HepG2 (cell line): ENCODE results near the gene SLC2A5. TPM values are rescaled to one million over a fixed set of nuclear protein-coding genes. Genes with fewer than 3 reads are reported as not detected.

Source experiments
- ATAC-seq: fragments of 200-7000 bp; cut with Tn5 transposase; 3 replicates; pipeline ENCODE4 v1.9.1; 2020; ENCODE audit warnings: mild to moderate bottlenecking, moderate library complexity
- BruUV-seq: library from RNA; stranded (reverse); fragments of 400-500 nt; replicated peaks from 2 replicates; lab custom pipeline; 2021; lab: Mats Ljungman, UMichigan
- CTCF ChIA-PET: fragments of 300-600 bp; formaldehyde crosslinking; extraction: SDS; loops from one replicate; lab custom pipeline; 2021; ENCODE audit warnings: low total read pairs, inconsistent platforms, low intra/inter-chr PET ratio; lab: Yijun Ruan, JAX
- POLR2A ChIA-PET: fragments of 350-600 bp; sonication (Branson Sonifier 250); formaldehyde crosslinking; loops from one replicate; lab custom pipeline; 2020; ENCODE audit warnings: antibody characterized with exemption, inconsistent platforms; lab: Yijun Ruan, JAX
- DNase-seq: peaks from one replicate; pipeline ENCODE4 v3.0.0-alpha.2; 2015; ENCODE audit warnings: low spot score
- FAIRE-seq: peaks from 3 replicates; lab custom pipeline; 2011; peaks lifted over from hg19 to GRCh38; lab: Jason Lieb, UNC
- H2AFZ ChIP-seq: one replicate; pipeline ENCODE4 v1.6.1; 2011; ENCODE audit warnings: low read length, inconsistent platforms
- H3K27ac ChIP-seq: fragments of 300-600 bp; 3 replicates; pipeline ENCODE4 v1.8.0; 2011; ENCODE audit warnings: mixed run types, mild to moderate bottlenecking, mixed read lengths, low read length, inconsistent platforms; ENCODE audit not compliant: insufficient read depth; ENCODE audit errors: extremely low read length
- H3K27me3 ChIP-seq, 2 experiments: fragments of 200-600 bp in 1 of 2; 2 replicates in 1 of 2; 3 replicates in 1 of 2; pipeline versions ENCODE4 v1.6.0 to v1.8.0; 2011; ENCODE audit warnings: low read length in 2 of 2, mild to moderate bottlenecking in 2 of 2, moderate library complexity in 2 of 2, inconsistent platforms in 1 of 2; ENCODE audit not compliant: insufficient read depth in 2 of 2, control insufficient read depth in 1 of 2
- H3K36me3 ChIP-seq, 2 experiments: fragments of 200-600 bp in 1 of 2; replicated peaks in 1 of 2; 2 replicates in 1 of 2; 3 replicates in 1 of 2; pipeline versions ENCODE4 v1.5.1 to v1.8.0; 2011; ENCODE audit warnings: low read length in 2 of 2, inconsistent platforms in 1 of 2; ENCODE audit not compliant: insufficient read depth in 2 of 2, control insufficient read depth in 1 of 2
- H3K4me1 ChIP-seq: 2 replicates; pipeline ENCODE4 v1.5.1; 2012; ENCODE audit warnings: low read length, inconsistent platforms; ENCODE audit not compliant: insufficient read depth
- H3K4me2 ChIP-seq: 2 replicates; pipeline ENCODE4 v1.6.0; 2011; ENCODE audit warnings: low read depth, low read length, inconsistent platforms
- H3K4me3 ChIP-seq, 3 experiments: fragments of 200-600 bp in 1 of 3; sonication (generic), shearing (Covaris generic) in 1 of 3; replicated peaks in 1 of 3; 2 replicates each; pipeline ENCODE4 v1.5.1; 2011 to 2016; ENCODE audit warnings: low read length in 3 of 3, inconsistent platforms in 2 of 3, low read depth in 2 of 3, mild to moderate bottlenecking in 2 of 3, control low read depth in 1 of 3, mixed read lengths in 1 of 3; ENCODE audit not compliant: insufficient read depth in 1 of 3
- H3K79me2 ChIP-seq: one replicate; pipeline ENCODE4 v1.6.1; 2011; ENCODE audit warnings: low read length, inconsistent platforms; ENCODE audit not compliant: insufficient read depth
- H3K9ac ChIP-seq: 2 replicates; pipeline ENCODE4 v1.6.0; 2011; ENCODE audit warnings: mild to moderate bottlenecking, low read depth, low read length, inconsistent platforms; ENCODE audit not compliant: insufficient read depth
- H3K9me3 ChIP-seq: 2 replicates; pipeline ENCODE4 v1.5.1; 2012; ENCODE audit warnings: mild to moderate bottlenecking, low read length
- H4K20me1 ChIP-seq: 2 replicates; pipeline ENCODE4 v1.6.0; 2011; ENCODE audit warnings: inconsistent platforms, mild to moderate bottlenecking, low read length, moderate library complexity; ENCODE audit not compliant: insufficient read depth
- ATAD3A ChIP-seq: sonication (generic); formaldehyde crosslinking; IDR thresholded peaks from 2 replicates; pipeline ENCODE4 v1.4.0; 2020; ENCODE audit warnings: missing genetic modification reagents
- CCAR2 ChIP-seq: fragments of 200-400 bp; formaldehyde crosslinking; optimal IDR thresholded peaks from 2 replicates; pipeline ENCODE3; 2018; ENCODE audit warnings: low read depth, mild to moderate bottlenecking, low read length, moderate library complexity
- DMAP1 ChIP-seq: IDR thresholded peaks from 2 replicates; pipeline ENCODE4 v1.6.1; 2016
- DMTF1 ChIP-seq: sonication (generic); formaldehyde crosslinking; IDR thresholded peaks from 2 replicates; pipeline ENCODE4 v1.4.0; 2020; ENCODE audit warnings: mild to moderate bottlenecking, missing genetic modification reagents
- ETV6 ChIP-seq: sonication (generic); formaldehyde crosslinking; conservative IDR thresholded peaks from 2 replicates; pipeline ENCODE4 v1.4.0; 2020; ENCODE audit warnings: missing genetic modification reagents
- HNRNPUL1 ChIP-seq: fragments of 200-400 bp; formaldehyde crosslinking; IDR thresholded peaks from 2 replicates; pipeline ENCODE4 v1.6.1; 2017; ENCODE audit warnings: low read depth, mild to moderate bottlenecking, low read length, moderate library complexity
- HOMEZ ChIP-seq: IDR thresholded peaks from 2 replicates; pipeline ENCODE4 v1.6.1; 2016; ENCODE audit warnings: low read depth
- MATR3 ChIP-seq: sonication (generic); formaldehyde crosslinking; IDR thresholded peaks from 2 replicates; pipeline ENCODE4 v1.4.0; 2020; ENCODE audit warnings: missing genetic modification reagents
- PATZ1 ChIP-seq: sonication (generic); formaldehyde crosslinking; IDR thresholded peaks from 2 replicates; pipeline ENCODE4 v1.4.0; 2020; ENCODE audit warnings: missing genetic modification reagents
- RBM22 ChIP-seq: fragments of 200-400 bp; formaldehyde crosslinking; optimal IDR thresholded peaks from 2 replicates; pipeline ENCODE3; 2017; ENCODE audit warnings: mild to moderate bottlenecking, low read length, moderate library complexity
- SALL1 ChIP-seq: sonication (generic); formaldehyde crosslinking; IDR thresholded peaks from 2 replicates; pipeline ENCODE4 v1.8.0; 2022; ENCODE audit warnings: mild to moderate bottlenecking, missing genetic modification reagents
- SMAD3 ChIP-seq: sonication (generic); formaldehyde crosslinking; IDR thresholded peaks from 2 replicates; pipeline ENCODE4 v1.4.0; 2020; ENCODE audit warnings: missing genetic modification reagents
- ZMYM2 ChIP-seq: sonication (generic); formaldehyde crosslinking; IDR thresholded peaks from 2 replicates; pipeline ENCODE4 v1.8.0; 2022; ENCODE audit warnings: mild to moderate bottlenecking, missing genetic modification reagents
- ZNF564 ChIP-seq: sonication (generic); formaldehyde crosslinking; IDR thresholded peaks from 2 replicates; pipeline ENCODE4 v1.8.1; 2023; ENCODE audit warnings: mild to moderate bottlenecking, missing genetic modification reagents
- ZNF839 ChIP-seq: sonication (generic); formaldehyde crosslinking; IDR thresholded peaks from 2 replicates; pipeline ENCODE4 v1.4.0; 2020; ENCODE audit warnings: missing genetic modification reagents, mild to moderate bottlenecking, borderline replicate concordance
- WGBS: methylation state at CpG from one replicate; pipeline ENCODE4 v1.1.6; 2017; ENCODE audit warnings: low lambda C conversion rate; 5-methylcytosine and 5-hydroxymethylcytosine counted together
- in situ Hi-C: cut with HindIII; loops from 2 replicates; pipeline ENCODE4 v1.10.0; 2017; ENCODE audit warnings: low pct_unique_long_range_greater_than_20kb; ENCODE audit not compliant: extremely low pct_ligation_motif_present
- intact Hi-C: fragments of 100-400 bp; cut with micrococcal nuclease; formaldehyde crosslinking; loops from one replicate; pipeline ENCODE4 v1.10.0; 2022; ENCODE audit not compliant: unreplicated experiment
- polyA plus RNA-seq, 8 experiments: library from polyadenylated mRNA; depleted of rRNA in 3 of 8; stranded (reverse) in 7 of 8; unstranded in 1 of 8; fragments of >200 nt; fragmentation: Illumina TruSeq in 4 of 8; extraction: Trizol in 4 of 8; gene quantifications; 2 replicates each; pipeline versions ENCODE4 v1.2.1 to v1.2.3, GENCODE V29; 2011 to 2016; ENCODE audit warnings: low read depth in 4 of 8, missing spikeins in 1 of 8, mixed read lengths in 1 of 8; ENCODE audit not compliant: insufficient read depth in 1 of 8
- total RNA-seq, 5 experiments: library from RNA; depleted of rRNA; stranded (reverse); fragments of >200 nt; fragmentation: Illumina TruSeq; extraction: Trizol; gene quantifications; 2 replicates each; pipeline ENCODE4 v1.2.3, GENCODE V29; 2016; ENCODE audit warnings: low read depth in 1 of 5

Gene SLC2A5
- total and polyA plus RNA-seq, 2 of the 13 experiments (the other 11 are each of a cell fraction or from before 2014, with no cell fraction given) = 0.04 to 0.54 TPM

- 17% methylated on average over 1 of the region's 1 CpG for WGBS
- peaks cover 0 to 3% of the 10 kb centered on the region in 2 experiments; a peak in 2 of 5 replicates for H3K27me3 ChIP-seq
- TF ChIP-seq ZMYM2 (no peak), ETV6 (CRISPR knock-in tag) (no peak), CCAR2 (no peak), RBM22 (no peak), HOMEZ (CRISPR knock-in tag) (no peak), ZNF564 (CRISPR knock-in tag) (no peak)
- TF ChIP-seq, all 625 proteins: peak for 0
- Histone ChIP-seq H3K9ac (no peak overlapping the region), H3K4me2 (no peak overlapping the region), H3K79me2 (no peaks in the 10 kb centered on the region), H3K27ac (no peak overlapping the region), H2AFZ (no peak overlapping the region), H3K36me3 (no peaks in the 10 kb centered on the region), H4K20me1 (no peaks in the 10 kb centered on the region), H3K4me1 (no peaks in the 10 kb centered on the region), H3K9me3 (no peaks in the 10 kb centered on the region), H3K4me3 (no peak overlapping the region)
- in situ Hi-C loops = no loop called here
- DNase-seq = no peak
- ChIA-PET CTCF (no interaction called here), POLR2A (no interaction called here)
- FAIRE-seq = no peak
- ATAC-seq = no peak
- BruUV-seq = no TSS peak
- intact Hi-C loops = no loop called here
Measured at GRCh38 chr1:9051379-9051778, 18.1 kb downstream of the SLC2A5 start.

GRCh38 chr1:9050803-9051202 lies 18.6 kb downstream of the SLC2A5 start:
- Histone ChIP-seq H4K20me1 (no peaks in the 10 kb centered on the region), H3K9me3 (no peaks in the 10 kb centered on the region), H3K36me3 (no peaks in the 10 kb centered on the region), H3K4me3 (no peak overlapping the region), H3K4me1 (no peaks in the 10 kb centered on the region), H3K79me2 (no peaks in the 10 kb centered on the region), H2AFZ (no peak overlapping the region), H3K9ac (no peak overlapping the region), H3K27me3 (peaks cover 0 to 6% of the 10 kb centered on the region in 2 experiments; a peak in 3 of 5 replicates), H3K27ac (no peak overlapping the region), H3K4me2 (no peak overlapping the region)
- FAIRE-seq (no peak), DNase-seq (no peak), ATAC-seq (no peak)
- CTCF ChIA-PET = no interaction called here
- no TSS peak for BruUV-seq
- WGBS = 18% methylated on average over 3 of the region's 3 CpGs
- POLR2A ChIA-PET = no interaction called here
- intact Hi-C loops (no loop called here), in situ Hi-C loops (no loop called here)
- TF ChIP-seq DMTF1 (no peak), SMAD3 (CRISPR knock-in tag) (no peak), MATR3 (CRISPR knock-in tag) (no peak), PATZ1 (no peak), SALL1 (no peak), HNRNPUL1 (no peak), DMAP1 (CRISPR knock-in tag) (no peak), ATAD3A (CRISPR knock-in tag) (no peak), ZNF839 (CRISPR knock-in tag) (no peak)
